Nucleus accumbens (tissue), 56 donors: ENCODE measurements around the gene LUZP1.

Source experiments
- DNase-seq, 56 donors: peaks; one replicate each; lab custom pipeline; 2025; lab: John Stamatoyannopoulos, UW

Gene LUZP1

DNA sequence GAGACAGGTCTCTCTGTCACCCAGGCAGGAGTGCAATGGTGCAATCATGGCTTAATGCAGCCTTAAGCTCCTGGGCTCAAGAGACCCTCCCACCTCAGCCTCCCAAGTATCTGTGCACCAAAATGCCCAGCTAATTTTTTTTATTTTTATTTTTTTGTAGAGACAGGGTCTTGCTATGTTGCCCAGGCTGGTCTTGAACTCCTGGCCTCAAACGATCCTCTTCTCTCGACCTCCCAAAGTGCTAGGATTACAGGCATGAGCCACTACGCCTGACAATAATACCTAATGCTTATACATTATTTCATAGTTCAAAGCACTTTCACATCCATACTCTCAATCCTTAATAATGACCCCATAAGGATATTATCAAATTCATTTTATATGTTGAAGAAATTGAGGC lies 48.3 kb downstream of the LUZP1 start:
- DNase-seq, result no peak

GRCh38 chr1:23118957-23119792 lies 49.5 kb downstream of the LUZP1 start:
- DNase-seq, result no peak

GRCh38 chr1:23118407-23118806 lies 50.2 kb downstream of the LUZP1 start:
- no peak for DNase-seq

DNA sequence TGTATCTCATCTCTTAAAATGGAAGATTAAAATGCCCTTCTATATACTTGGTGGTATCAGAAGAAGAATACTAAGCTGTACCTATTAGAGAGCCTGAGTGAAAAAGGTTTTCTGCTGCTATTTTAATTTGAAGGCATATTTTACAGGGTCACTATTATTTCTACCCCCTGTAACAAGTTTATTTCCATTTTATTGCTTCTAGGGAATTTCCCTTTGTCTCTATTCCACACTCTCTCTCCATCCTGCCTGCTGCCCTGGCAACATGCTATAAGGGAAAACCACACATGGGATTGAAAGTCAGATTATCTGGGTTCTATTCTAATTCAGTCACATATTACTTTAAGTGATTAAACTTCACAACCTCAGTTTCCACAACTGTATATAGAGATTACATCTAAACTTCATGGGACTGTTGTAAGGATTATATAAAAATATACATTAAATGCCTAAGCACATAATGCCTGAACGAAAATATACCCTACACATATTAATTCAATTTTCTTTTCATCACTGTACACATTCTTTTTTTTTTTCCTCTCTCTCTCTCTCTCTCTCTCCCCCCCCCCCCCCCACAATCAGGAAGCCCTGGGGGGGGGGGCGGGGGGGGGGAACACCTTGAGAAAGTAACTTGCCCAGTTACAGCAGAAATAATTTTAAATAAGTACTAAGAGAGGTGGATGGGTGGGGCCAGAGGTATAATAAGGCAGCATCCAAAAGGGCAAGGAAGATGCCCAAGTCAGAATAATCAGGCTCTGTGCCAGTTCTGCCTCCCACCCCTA lies 51.5 kb downstream of the LUZP1 start:
- DNase-seq, result no peak

- no peak for DNase-seq
These were observed 52.3 kb downstream of the LUZP1 start for GRCh38 chr1:23116216-23116836.

GRCh38 chr1:23114424-23115079 lies 54.1 kb downstream of the LUZP1 start:
- no peak for DNase-seq

GRCh38 chr1:23111600-23112535 lies 56.8 kb downstream of the LUZP1 start:
- DNase-seq, result no peak

DNA sequence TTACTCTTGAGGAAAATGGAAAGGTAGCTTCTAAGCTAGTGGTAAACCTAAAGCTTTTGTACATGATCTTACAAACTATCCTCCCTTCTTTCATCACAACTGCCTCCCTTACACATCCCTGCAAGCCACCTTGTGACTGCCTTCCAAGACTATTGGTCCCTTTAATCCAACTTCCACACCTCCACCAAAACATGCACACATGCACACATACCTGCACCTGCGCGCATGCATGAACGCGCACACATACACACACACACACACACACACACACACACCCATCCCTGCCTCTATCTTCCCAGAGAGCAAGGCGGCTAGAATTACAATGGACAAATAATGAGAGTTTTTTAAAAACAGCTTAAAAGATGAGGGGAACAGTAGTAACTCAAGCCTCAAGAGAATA lies 58.3 kb downstream of the LUZP1 start:
- DNase-seq, result no peak

DNA sequence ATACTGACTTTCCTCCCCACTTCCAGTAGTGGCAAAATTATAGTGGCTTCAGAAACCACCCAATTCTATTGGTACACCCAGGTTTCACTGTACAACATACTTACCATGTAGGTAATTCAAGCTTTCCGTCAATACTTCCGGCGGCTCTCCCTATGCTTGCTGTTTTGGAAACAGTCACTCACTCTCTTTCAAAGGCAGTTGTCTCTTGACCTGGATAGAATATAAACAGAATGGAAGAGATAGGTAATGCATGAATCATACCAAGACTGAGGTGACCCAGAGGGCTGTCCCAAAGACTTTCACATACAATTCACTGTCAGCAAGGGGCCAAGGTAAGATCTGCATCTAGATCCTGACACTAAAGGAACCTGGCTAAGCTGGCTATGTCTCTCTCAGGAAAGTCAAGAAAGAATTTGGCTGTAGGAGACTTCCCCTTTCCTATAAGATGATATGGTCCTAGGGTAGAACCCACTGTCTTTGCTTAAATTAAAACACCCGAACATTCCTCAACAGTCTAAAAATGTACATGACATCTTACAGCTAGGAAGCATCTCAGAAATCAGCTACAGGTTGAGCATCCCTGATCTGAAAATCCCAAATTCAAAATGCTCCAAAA lies 59.6 kb downstream of the LUZP1 start:
- no peak for DNase-seq

GRCh38 chr1:23103001-23103889 lies 65.4 kb downstream of the LUZP1 start:
- DNase-seq, result no peak

GRCh38 chr1:23102289-23102688 lies 66.4 kb downstream of the LUZP1 start:
- DNase-seq, result no peak

GRCh38 chr1:23101887-23102286 lies 66.8 kb downstream of the LUZP1 start:
- no peak for DNase-seq

- no peak for DNase-seq
These were observed 67.4 kb downstream of the LUZP1 start for GRCh38 chr1:23101101-23101827.

GRCh38 chr1:23100074-23100748 lies 68.4 kb downstream of the LUZP1 start:
- peak in 3 of 56 donors; percentile 8 to 18 (median 16) for DNase-seq

- DNase-seq, result no peak
These were observed 69.5 kb downstream of the LUZP1 start for GRCh38 chr1:23099171-23099536.

GRCh38 chr1:23098463-23099170 lies 70.0 kb downstream of the LUZP1 start:
- peak in 45 of 56 donors; percentile 5 to 77 (median 29) for DNase-seq
